Breast epithelium (tissue), 3 donors: ENCODE results near the gene TPD52L1.

Experiments used
- POLR2A ChIP-seq: fragments of 450-650 bp; IDR thresholded peaks from one replicate; pipeline ENCODE4 v1.6.1; 2016; ENCODE audit warnings: antibody characterized with exemption, mild to moderate bottlenecking, moderate library complexity
- POLR2AphosphoS5 ChIP-seq, 3 donors: sonication (generic); formaldehyde crosslinking; IDR thresholded peaks; one replicate each; pipeline ENCODE4 v1.6.1; 2017; ENCODE audit warnings: antibody characterized with exemption in 3 of 3
- TF ChIP-seq, protein P1 (sequence below), 3 donors: fragments of 450-650 bp; IDR thresholded peaks; one replicate each; pipeline ENCODE4 v1.5.1; 2016 to 2017; ENCODE audit warnings: antibody characterized with exemption in 3 of 3, mild to moderate bottlenecking in 3 of 3, moderate library complexity in 3 of 3

DNA sequence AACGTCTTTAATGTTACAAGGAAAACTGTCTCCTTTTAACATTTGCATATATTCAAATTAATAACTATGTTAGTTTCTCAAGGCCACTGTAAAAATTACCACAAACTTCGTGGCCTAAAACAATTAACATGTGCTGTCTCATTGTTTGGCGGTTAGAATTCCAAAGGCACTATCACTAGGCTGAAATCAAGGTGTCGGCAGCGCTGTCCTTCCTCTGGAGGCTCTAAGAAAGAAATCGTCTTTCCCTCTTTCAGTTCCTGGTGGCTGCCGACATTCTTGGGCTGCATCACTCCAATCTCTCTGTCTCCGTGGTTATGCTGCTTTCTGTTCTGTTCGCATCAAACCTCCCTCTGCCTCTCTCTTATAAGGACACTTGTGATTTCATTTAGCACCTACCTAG, 4.2 kb downstream of the TPD52L1 start:
- TF ChIP-seq POLR2AphosphoS5 (IDR thresholded peaks at IDR 0.05) (no peak), POLR2A (no peak)
- TF ChIP-seq, protein P1, sequence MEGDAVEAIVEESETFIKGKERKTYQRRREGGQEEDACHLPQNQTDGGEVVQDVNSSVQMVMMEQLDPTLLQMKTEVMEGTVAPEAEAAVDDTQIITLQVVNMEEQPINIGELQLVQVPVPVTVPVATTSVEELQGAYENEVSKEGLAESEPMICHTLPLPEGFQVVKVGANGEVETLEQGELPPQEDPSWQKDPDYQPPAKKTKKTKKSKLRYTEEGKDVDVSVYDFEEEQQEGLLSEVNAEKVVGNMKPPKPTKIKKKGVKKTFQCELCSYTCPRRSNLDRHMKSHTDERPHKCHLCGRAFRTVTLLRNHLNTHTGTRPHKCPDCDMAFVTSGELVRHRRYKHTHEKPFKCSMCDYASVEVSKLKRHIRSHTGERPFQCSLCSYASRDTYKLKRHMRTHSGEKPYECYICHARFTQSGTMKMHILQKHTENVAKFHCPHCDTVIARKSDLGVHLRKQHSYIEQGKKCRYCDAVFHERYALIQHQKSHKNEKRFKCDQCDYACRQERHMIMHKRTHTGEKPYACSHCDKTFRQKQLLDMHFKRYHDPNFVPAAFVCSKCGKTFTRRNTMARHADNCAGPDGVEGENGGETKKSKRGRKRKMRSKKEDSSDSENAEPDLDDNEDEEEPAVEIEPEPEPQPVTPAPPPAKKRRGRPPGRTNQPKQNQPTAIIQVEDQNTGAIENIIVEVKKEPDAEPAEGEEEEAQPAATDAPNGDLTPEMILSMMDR (IDR thresholded peaks at IDR 0.05), result no peak
